ENCODE results near the gene SOCS4. TPM values are rescaled to one million over a fixed set of nuclear protein-coding genes. Genes with fewer than 3 reads are reported as not detected.
"Not testable (repeated sequence)": the region's sequence is repeated elsewhere in the genome, so short reads cannot be mapped to it uniquely, and the experiment has no call there.

The SOCS4 gene, protein sequence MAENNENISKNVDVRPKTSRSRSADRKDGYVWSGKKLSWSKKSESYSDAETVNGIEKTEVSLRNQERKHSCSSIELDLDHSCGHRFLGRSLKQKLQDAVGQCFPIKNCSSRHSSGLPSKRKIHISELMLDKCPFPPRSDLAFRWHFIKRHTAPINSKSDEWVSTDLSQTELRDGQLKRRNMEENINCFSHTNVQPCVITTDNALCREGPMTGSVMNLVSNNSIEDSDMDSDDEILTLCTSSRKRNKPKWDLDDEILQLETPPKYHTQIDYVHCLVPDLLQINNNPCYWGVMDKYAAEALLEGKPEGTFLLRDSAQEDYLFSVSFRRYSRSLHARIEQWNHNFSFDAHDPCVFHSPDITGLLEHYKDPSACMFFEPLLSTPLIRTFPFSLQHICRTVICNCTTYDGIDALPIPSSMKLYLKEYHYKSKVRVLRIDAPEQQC
- 29.2 TPM for total RNA-seq

GRCh38 chr14:55026793-55027561, at the start of gene SOCS4, which contains the start of gene WDHD1:
SOCS4 (plus strand) TSS chr14:55027236; CDS start chr14:55043042, 15,806 bp downstream.
WDHD1 (minus strand) TSS chr14:55027099; CDS start chr14:55026787, 312 bp downstream.
- DNase-seq (ENCODE audit: low spot score) = peak; percentile 94

DNA sequence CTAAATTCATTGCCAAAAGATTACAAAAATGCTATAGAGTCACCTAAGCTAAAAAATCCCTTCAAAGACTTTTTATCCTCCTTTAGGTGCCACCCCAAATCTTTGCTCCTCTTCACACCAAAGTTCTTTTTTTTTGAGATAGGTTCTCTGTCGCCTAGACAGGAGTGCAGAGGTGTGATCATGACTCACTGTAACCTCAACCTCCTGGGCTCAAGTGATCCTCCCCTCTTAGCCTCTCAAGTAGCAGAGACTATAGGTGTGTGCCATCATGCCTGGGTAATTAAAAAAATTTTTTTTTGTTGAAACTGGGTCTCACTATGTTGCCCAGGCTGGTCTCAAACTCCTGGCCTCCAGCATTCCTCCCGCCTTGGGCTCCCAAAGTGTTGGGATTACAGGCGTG, 48.0 kb upstream of the SOCS4 start:
- no peak for DNase-seq (ENCODE audit: low spot score)

DNA sequence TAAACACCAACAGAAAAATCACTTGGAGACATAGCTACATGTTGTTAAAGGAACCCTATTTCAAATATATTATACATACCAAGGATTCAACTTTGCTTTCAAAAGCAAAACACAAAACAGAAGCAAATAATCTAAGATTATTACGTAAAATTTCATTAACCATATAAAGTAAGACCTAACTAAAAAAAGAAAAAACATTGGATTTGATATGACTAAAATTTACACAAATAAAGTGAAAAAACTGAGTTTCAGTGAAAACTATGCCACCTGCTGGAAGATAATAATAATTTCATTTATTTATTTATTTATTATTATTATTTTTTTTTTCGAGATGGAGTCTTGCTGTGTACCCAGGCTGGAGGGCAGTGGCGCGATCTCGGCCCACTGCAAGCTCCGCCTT, 45.3 kb upstream of the SOCS4 start:
- no peak for DNase-seq (ENCODE audit: low spot score)

DNA sequence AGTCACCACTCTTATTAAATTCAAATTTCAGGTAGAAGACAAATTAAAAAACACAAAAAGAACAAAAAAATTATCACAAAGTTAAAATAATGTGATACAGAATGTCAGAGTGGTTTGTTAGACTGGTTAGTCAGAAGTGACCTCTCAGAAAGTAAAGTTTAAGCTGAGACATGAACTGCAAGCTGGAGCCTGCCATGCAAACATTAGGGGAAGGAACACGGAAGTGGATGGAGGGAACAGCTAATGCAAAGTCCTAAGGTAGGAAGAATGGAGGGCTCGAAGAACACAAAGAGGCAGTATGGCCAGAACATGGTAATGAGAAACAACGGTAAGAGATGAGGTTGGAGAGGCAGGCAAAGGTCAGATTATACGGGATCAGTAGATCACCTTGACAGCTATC, 41.9 kb upstream of the SOCS4 start:
- DNase-seq (ENCODE audit: low spot score) = peak; percentile 46

GRCh38 chr14:55000381-55000780, 26.7 kb upstream of the SOCS4 start:
- no peak for DNase-seq (ENCODE audit: low spot score)

- no peak for DNase-seq (ENCODE audit: low spot score)
Observed at GRCh38 chr14:55005071-55005470, 22.0 kb upstream of the SOCS4 start.

DNA sequence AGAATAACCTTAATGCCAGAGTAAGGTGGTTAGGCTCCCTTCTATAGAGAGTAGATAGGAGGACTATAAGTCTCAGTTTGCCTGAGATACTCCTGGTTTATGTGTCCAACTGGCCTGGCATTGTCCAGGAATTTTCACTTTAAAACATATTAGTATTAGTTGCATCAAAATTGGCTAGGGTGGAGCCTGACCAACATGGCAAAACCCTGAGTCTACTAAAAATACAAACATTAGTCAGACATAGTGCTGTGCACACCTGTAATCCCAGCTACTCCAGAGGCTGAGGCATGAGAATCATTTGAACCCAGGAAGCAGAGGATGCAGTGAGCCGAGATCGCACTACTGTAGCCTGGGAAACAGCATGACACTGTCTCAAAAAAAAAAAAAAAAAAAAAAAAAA, 12.0 kb upstream of the SOCS4 start:
- DNase-seq (ENCODE audit: low spot score) = no peak

DNA sequence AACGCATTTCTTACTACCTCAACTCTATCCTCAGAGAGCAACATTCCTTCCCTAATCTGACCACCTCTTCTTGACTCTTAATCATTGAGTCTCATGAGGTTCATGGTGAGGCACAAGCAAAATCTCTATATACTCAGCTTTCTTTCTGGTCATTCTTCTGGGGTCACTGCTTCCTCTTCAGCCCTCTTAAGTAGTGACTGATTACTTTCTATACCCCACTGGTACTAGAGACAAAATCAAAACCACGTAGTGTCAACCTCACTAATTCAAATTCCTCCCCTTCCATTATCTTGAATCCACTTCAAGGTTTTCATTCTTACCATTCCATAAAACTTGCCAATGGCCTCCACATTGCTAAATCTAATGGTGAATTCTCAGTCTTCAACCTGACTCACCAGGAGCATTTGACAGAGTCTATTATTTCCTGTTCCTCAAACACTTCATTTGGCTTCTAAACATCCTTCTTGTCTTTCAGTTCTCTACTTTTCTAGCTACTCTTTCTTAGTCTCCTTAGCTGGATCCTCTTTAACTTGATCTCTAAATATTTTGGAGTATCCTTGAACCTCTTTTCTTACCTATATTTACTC, 7.0 kb upstream of the SOCS4 start:
- DNase-seq (ENCODE audit: low spot score) = no peak

GRCh38 chr14:55024365-55024764, 2.7 kb upstream of the SOCS4 start:
- not testable (repeated sequence) for DNase-seq (ENCODE audit: low spot score)

GRCh38 chr14:55025948-55026347, 1.1 kb upstream of the SOCS4 start:
- DNase-seq (ENCODE audit: low spot score) = no peak

DNA sequence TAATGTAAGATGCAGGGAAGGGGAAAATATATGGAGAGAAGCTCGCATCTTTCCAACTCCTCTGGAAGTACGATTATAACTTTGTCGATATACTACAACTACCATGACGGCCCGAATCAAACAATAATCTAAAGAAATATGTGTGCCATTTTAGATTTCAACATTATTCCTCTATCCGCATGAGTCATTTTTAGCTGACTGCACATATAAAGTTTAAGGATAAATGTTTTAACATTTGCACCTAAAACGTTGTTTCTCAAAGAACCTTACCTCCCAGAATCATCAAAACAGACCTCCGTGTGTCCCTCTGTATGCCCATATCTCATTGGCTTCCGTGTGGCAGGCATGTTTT, 619 bp upstream of the SOCS4 start:
- DNase-seq (ENCODE audit: low spot score) = no peak

- no peak for DNase-seq (ENCODE audit: low spot score)
Observed at GRCh38 chr14:55028066-55028465, 1.0 kb downstream of the SOCS4 start.

GRCh38 chr14:55028476-55028875, 1.4 kb downstream of the SOCS4 start:
- DNase-seq (ENCODE audit: low spot score) = no peak

- no peak for DNase-seq (ENCODE audit: low spot score)
Observed at GRCh38 chr14:55031190-55031589, 4.2 kb downstream of the SOCS4 start.

GRCh38 chr14:55037995-55038394, 11.0 kb downstream of the SOCS4 start:
- not testable (repeated sequence) for DNase-seq (ENCODE audit: low spot score)

- DNase-seq (ENCODE audit: low spot score) = no peak
Observed at GRCh38 chr14:55038708-55039107, 11.7 kb downstream of the SOCS4 start.

DNA sequence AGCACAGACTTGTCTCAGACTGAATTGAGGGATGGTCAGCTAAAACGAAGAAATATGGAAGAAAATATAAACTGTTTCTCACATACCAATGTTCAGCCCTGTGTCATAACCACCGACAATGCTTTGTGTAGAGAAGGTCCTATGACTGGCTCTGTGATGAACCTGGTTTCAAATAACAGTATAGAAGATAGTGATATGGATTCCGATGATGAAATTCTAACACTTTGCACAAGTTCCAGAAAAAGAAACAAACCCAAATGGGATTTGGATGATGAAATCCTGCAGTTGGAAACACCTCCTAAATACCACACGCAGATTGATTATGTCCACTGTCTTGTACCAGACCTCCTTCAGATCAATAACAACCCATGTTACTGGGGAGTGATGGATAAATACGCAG, 16.5 kb downstream of the SOCS4 start:
- DNase-seq (ENCODE audit: low spot score) = no peak

DNA sequence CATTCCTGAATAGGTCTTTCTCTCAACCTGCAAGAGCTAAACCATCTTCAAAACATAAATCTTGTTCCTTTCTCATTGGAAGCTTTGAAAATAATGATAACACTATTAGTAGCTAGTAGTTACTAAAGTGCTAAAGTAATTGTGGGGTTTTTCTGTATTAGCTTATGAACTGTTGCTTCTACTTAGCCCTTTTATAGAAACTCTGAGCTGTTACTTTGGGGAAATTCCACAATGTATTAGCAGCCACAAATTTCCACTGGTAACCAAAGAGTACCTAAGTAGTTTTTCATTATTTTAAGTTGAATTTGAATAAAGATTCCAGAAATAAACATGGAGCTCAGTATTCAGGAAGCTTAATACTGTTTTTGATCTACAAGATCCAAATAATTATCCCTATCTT, 18.1 kb downstream of the SOCS4 start:
- no peak for DNase-seq (ENCODE audit: low spot score)

DNA sequence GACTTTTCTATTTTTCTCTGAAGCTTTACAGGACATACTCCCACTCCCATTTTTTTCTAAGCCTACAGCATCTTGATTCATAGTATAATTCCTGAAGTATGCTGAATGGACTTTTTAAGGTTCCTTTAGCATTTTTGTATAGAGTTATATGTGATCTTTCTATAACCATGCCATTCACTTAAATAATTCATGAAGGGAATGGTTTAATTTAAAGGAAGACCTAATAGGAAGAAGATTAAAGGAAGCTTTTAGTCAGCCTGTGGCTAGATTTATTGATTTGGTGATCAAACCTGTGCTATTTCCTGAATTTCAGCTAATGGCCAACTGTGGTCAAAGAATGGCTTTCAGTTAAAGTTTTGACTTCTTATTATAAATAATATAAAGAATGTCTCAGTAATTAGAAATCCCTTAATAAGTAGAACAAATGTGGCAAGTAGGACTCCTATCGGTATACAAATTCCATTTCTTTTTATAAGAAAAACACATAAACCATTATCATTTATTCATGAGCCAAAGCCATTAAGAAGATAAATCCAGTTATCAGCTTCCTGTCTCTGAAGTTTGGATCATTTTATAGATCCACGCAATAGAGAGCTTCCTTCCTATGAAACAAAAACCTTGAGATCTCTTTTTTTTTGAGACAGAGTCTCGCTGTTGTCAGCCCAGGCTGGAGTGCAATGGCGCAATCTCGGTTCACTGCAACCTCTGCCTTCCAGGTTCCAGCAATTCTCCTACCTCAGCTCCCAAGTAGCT, 20.4 kb downstream of the SOCS4 start:
- DNase-seq (ENCODE audit: low spot score) = no peak

DNA sequence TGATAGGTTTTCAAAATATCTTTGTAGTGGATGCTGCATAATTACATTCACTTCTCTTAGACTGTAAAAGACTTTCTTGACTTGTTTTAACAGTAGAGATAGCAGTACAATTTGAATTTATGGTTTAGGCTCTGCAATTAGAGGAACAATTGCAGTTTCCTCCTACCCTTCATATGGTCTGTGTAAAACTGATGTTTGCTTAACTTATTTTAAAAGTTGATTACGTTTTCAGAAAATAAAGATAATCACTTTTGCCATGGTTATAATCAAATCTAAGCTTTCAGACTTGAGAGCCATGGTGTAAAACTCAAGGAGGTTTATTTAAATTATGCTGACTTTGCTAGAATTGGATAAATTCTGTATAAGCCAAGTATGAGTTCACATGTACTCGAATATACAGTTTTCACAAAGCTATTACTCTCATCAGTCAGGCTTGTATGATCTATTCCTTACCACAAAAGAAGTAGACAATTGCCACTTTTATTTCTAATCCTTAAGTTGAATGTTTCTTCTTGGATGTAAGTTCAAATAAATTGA, 21.9 kb downstream of the SOCS4 start:
- no peak for DNase-seq (ENCODE audit: low spot score)

- DNase-seq (ENCODE audit: low spot score) = no peak
Observed at GRCh38 chr14:55051165-55051422, 24.1 kb downstream of the SOCS4 start.

All from ureter (tissue), 1 donor.